Smooth muscle cell (in vitro differentiated cells): ENCODE measurements around the gene ZNF273. TPM values are rescaled to one million over a fixed set of nuclear protein-coding genes. Genes with fewer than 3 reads are reported as not detected.
"Not testable (repeated sequence)": the region's sequence is repeated elsewhere in the genome, so short reads cannot be mapped to it uniquely, and the experiment has no call there.

ENCODE experiments used
- DNase-seq: peaks from one replicate; lab custom pipeline; 2025; ENCODE audit not compliant: unreplicated experiment; lab: John Stamatoyannopoulos, UW
- H2AFZ ChIP-seq: fragments of 200-600 bp; sonication (generic); 2 replicates; pipeline ENCODE4 v1.6.0; 2016; ENCODE audit warnings: antibody characterized with exemption, low read depth, mild to moderate bottlenecking
- H3F3A ChIP-seq: fragments of 200-600 bp; sonication (generic); 2 replicates; pipeline ENCODE4 v1.6.0; 2017; ENCODE audit warnings: antibody characterized with exemption, low read depth
- H3K27ac ChIP-seq: fragments of 200-600 bp; sonication (generic); 2 replicates; pipeline ENCODE4 v1.5.1; 2016; ENCODE audit warnings: low read depth, mild to moderate bottlenecking
- H3K27me3 ChIP-seq: fragments of 200-600 bp; sonication (generic); 2 replicates; pipeline ENCODE4 v1.6.1; 2016; ENCODE audit warnings: low read depth, mild to moderate bottlenecking
- H3K36me3 ChIP-seq: fragments of 200-600 bp; sonication (generic); 2 replicates; pipeline ENCODE4 v1.5.1; 2016; ENCODE audit warnings: low read depth
- H3K4me1 ChIP-seq: fragments of 200-600 bp; sonication (generic); 2 replicates; pipeline ENCODE4 v1.5.1; 2016; ENCODE audit warnings: low read depth
- H3K4me2 ChIP-seq: fragments of 200-600 bp; sonication (generic); 2 replicates; pipeline ENCODE4 v1.6.0; 2016; ENCODE audit warnings: mild to moderate bottlenecking
- H3K4me3 ChIP-seq: fragments of 200-600 bp; sonication (generic); 2 replicates; pipeline ENCODE4 v1.5.1; 2016; ENCODE audit warnings: mild to moderate bottlenecking
- H3K79me2 ChIP-seq: fragments of 200-600 bp; sonication (generic); 2 replicates; pipeline ENCODE4 v1.6.0; 2016; ENCODE audit warnings: low read depth, mild to moderate bottlenecking
- H3K9ac ChIP-seq: fragments of 200-600 bp; sonication (generic); 2 replicates; pipeline ENCODE4 v1.6.0; 2016; ENCODE audit warnings: low read depth
- H3K9me3 ChIP-seq: fragments of 200-600 bp; sonication (generic); replicated peaks from 2 replicates; pipeline ENCODE4 v1.5.1; 2016; ENCODE audit warnings: low read depth
- H4K20me1 ChIP-seq: fragments of 200-600 bp; sonication (generic); 2 replicates; pipeline ENCODE4 v1.6.0; 2016; ENCODE audit warnings: low read depth
- whole genome bisulfite sequencing: methylation state at CpG from one replicate; pipeline ENCODE4 v1.1.7; 2016; ENCODE audit warnings: low lambda C conversion rate; 5-methylcytosine and 5-hydroxymethylcytosine counted together
- polyA plus RNA-seq: library from polyadenylated mRNA; unstranded; fragments of >200 nt; fragmentation: Nextera tagmentation; extraction: Ambion mirVana; gene quantifications from 2 replicates; pipeline ENCODE4 v1.2.1, GENCODE V29; 2016
- total RNA-seq: library from RNA; depleted of rRNA; stranded (reverse); fragments of >200 nt; gene quantifications from 2 replicates; pipeline ENCODE4 v1.2.3, GENCODE V29; 2014
- TF ChIP-seq, protein P1 (sequence below): fragments of 200-600 bp; sonication (generic); IDR thresholded peaks from 2 replicates; pipeline ENCODE4 v1.5.1; 2017; ENCODE audit warnings: borderline replicate concordance, mild to moderate bottlenecking, antibody characterized with exemption; ENCODE audit not compliant: insufficient read depth, poor library complexity, severe bottlenecking

The ZNF273 gene
- total and polyA plus RNA-seq, 2 experiments from 2014 or later = 2.0 to 4.4 TPM

DNA sequence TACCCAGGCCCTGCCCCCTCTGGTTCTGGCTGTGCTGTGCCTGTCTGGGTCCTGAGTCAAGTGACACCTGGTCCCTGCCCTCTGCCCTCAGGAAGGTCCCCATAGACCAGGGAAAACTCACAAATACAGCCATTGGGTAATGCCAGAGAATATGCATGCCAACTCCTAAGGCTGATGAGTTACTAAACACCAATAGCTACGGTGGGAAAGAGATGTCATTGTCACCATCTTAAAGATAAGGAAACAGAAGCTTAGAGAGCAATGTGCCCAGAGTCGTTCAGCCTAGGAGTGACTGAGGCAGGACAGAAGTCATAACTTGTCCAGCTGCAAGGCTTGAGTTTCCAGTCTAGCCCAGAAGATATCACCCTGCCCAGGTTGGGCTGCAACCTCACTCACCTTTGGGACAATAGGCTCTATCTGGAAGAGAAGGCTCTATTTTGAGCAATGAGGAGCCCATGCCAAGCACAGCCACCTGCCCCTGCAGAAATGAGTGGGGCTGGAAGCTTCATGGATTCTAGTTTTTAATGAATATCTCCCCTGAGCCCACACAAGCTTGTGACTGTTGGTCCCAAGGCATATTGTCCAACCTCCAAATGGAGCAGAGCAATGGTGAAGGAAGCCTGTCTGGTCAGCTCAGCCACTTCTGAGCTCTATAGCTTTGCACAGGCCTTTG, 42.6 kb downstream of the ZNF273 start:
- H3K79me2 ChIP-seq = no peaks in the 10 kb centered on the region
- no peak for DNase-seq
- no peak overlapping the region for H3K4me2 ChIP-seq
- no peaks in the 10 kb centered on the region for H3K36me3 ChIP-seq
- no peak overlapping the region for H3K4me3 ChIP-seq
- H3K27ac ChIP-seq = no peak overlapping the region
- WGBS = 37% methylated on average over 2 of the region's 2 CpGs
- no peak overlapping the region for H3K9ac ChIP-seq
- no peak overlapping the region for H2AFZ ChIP-seq
- H3F3A ChIP-seq = no peaks in the 10 kb centered on the region
- no peaks in the 10 kb centered on the region for H3K9me3 ChIP-seq
- peaks cover 7% of the 10 kb centered on the region for H3K4me1 ChIP-seq
- H3K27me3 ChIP-seq = peaks cover 36% of the 10 kb centered on the region
- TF ChIP-seq, protein P1, sequence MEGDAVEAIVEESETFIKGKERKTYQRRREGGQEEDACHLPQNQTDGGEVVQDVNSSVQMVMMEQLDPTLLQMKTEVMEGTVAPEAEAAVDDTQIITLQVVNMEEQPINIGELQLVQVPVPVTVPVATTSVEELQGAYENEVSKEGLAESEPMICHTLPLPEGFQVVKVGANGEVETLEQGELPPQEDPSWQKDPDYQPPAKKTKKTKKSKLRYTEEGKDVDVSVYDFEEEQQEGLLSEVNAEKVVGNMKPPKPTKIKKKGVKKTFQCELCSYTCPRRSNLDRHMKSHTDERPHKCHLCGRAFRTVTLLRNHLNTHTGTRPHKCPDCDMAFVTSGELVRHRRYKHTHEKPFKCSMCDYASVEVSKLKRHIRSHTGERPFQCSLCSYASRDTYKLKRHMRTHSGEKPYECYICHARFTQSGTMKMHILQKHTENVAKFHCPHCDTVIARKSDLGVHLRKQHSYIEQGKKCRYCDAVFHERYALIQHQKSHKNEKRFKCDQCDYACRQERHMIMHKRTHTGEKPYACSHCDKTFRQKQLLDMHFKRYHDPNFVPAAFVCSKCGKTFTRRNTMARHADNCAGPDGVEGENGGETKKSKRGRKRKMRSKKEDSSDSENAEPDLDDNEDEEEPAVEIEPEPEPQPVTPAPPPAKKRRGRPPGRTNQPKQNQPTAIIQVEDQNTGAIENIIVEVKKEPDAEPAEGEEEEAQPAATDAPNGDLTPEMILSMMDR = no peak
- no peaks in the 10 kb centered on the region for H4K20me1 ChIP-seq

DNA sequence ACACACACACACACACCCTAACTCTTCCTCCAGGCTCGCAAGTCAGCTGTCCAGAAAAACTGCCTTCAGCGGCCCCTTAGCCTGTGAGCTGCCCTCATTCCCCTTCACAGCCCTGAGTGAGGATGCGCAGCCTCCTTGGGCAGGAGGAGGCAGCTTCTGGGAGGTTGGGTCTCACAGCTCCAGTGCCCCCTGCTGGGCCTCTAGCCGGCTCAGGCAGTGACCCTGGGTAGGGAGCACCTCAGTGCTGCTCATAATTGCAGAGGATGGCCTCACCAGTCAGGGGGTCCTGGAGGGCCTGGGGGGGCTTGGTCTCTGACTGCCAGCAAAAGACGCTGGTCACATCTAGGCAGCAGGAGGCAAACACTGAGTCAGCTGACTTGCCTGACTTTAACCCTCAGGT, 43.7 kb downstream of the ZNF273 start:
- H3K27me3 ChIP-seq = peaks cover 36% of the 10 kb centered on the region
- no peak overlapping the region for H3K9ac ChIP-seq
- H3K4me3 ChIP-seq = peak overlapping the region; percentile 45
- no peaks in the 10 kb centered on the region for H3F3A ChIP-seq
- no peaks in the 10 kb centered on the region for H4K20me1 ChIP-seq
- H3K4me1 ChIP-seq = peaks cover 7% of the 10 kb centered on the region
- WGBS = 43% methylated on average over 5 of the region's 5 CpGs
- no peaks in the 10 kb centered on the region for H3K79me2 ChIP-seq
- TF ChIP-seq, protein P1 = peak; percentile 17
- no peak for DNase-seq
- H3K9me3 ChIP-seq = no peaks in the 10 kb centered on the region
- H3K36me3 ChIP-seq = no peaks in the 10 kb centered on the region
- H3K27ac ChIP-seq = no peak overlapping the region
- H2AFZ ChIP-seq = no peak overlapping the region
- peak overlapping the region; percentile 85 for H3K4me2 ChIP-seq

DNA sequence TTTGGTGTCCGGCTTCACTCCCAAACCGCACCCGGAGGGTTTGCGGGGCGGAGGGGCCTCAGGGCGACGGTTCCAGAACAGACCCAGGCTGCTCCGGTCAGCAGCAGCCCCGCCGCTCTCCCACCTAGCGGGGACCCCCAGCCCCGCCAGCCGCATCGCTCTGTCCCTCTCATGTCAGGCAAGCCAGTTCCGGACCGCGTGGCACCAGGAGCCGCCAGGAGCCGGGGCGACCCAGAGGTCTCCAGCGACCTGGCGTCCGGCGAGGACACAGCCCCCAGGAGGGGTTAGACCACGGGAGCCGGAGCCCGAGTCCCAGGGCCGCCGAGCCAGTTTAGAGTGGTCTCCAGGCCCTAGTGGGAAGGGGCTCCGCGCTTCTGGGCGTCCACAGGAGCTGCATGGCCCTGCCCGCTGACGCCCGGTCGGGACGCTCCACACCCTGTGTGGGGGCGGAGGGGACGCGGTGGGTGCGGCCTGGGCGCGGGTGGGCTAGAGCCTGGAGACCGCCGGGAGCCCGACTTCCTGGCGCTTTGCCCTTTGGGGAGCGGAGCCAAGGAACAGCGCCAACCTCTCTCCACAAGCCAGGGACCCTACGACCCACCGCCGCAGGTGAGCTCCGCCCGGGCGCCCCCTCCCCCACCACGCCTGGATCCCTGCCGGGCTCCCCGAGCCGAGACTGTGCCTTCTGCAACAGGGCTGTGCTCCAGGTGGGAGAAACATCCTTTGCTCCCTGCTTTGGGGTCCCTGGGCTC, 44.4 kb downstream of the ZNF273 start:
- Histone ChIP-seq H3K27ac (no peak overlapping the region), H3K9ac (no peak overlapping the region), H3K4me1 (peaks cover 7% of the 10 kb centered on the region), H3K4me3 (peak overlapping the region; percentile 45), H3K9me3 (no peaks in the 10 kb centered on the region), H3K27me3 (peaks cover 36% of the 10 kb centered on the region), H3K36me3 (no peaks in the 10 kb centered on the region), H3K79me2 (no peaks in the 10 kb centered on the region), H2AFZ (no peak overlapping the region), H3K4me2 (peak overlapping the region; percentile 85), H3F3A (no peaks in the 10 kb centered on the region), H4K20me1 (no peaks in the 10 kb centered on the region)
- TF ChIP-seq, protein P1 = no peak
- DNase-seq = no peak
- 11% methylated on average over 50 of the region's 59 CpGs for WGBS

DNA sequence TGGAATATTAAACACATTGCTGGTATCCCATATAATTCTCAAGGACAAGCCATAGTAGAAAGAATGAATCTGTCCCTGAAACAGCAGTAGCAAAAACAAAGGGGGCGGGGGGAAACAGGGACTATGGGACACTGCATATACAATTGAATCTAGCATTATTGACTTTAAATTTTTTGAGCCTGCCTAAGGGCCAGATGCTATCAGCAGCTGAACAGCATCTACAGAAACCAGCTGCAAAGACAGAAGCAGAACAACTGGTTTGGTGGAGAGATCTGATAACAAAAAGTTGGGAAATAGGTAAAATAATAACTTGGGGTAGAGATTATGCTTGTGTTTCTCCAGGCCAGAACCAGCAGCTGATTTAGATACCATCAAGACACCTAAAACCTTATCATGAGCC, 45.7 kb downstream of the ZNF273 start:
- H3K9ac ChIP-seq, H3K4me2 ChIP-seq, H3K4me1 ChIP-seq, H4K20me1 ChIP-seq, H3K36me3 ChIP-seq, DNase-seq, H2AFZ ChIP-seq, H3K4me3 ChIP-seq, H3K79me2 ChIP-seq, H3F3A ChIP-seq, H3K9me3 ChIP-seq, H3K27ac ChIP-seq: not testable (repeated sequence)
- WGBS = 91% methylated on average over 1 of the region's 1 CpG
- peaks cover 36% of the 10 kb centered on the region for H3K27me3 ChIP-seq

DNA sequence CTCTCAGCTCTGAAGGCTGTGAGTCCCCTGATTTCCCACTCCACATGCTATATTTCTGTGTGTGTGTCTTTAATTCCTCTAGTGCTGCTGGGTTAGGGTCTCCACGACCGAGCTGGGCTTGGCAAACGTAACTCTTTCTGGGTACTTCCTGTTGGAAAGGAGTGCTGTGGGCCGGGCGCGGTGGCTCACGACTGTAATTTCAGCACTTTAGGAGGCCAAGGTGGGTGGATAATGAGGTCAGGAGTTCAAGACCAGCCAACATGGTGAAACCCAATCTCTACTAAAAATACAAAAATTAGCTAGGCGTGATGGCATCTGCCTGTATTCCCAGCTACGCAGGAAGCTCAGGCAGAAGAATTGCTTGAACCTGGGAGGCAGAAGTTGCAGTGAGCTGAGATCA, 47.6 kb downstream of the ZNF273 start:
- not testable (repeated sequence) for H3K79me2 ChIP-seq, H3K9ac ChIP-seq, H3K4me3 ChIP-seq, H2AFZ ChIP-seq, H3K36me3 ChIP-seq, H3K4me2 ChIP-seq, H4K20me1 ChIP-seq, H3K27ac ChIP-seq, H3K4me1 ChIP-seq, H3F3A ChIP-seq, DNase-seq, H3K9me3 ChIP-seq
- 84% methylated on average over 9 of the region's 9 CpGs for WGBS
- peaks cover 35% of the 10 kb centered on the region for H3K27me3 ChIP-seq
